ENCODE measurements around the gene PTGES3L. TPM values are rescaled to one million over a fixed set of nuclear protein-coding genes. Genes with fewer than 3 reads are reported as not detected.
A peak's percentile ranks its signal among the peaks of the same experiment; 100 is the strongest.

PTGES3L gene
- total and polyA plus RNA-seq, 2 of the 13 experiments (the other 11 are each of a cell fraction or from before 2014, with no cell fraction given) = 1.2 to 2.9 TPM

GRCh38 chr17:43010667-43011308 is 30.9 kb upstream of the PTGES3L start (continued):
- TF ChIP-seq, protein P1, sequence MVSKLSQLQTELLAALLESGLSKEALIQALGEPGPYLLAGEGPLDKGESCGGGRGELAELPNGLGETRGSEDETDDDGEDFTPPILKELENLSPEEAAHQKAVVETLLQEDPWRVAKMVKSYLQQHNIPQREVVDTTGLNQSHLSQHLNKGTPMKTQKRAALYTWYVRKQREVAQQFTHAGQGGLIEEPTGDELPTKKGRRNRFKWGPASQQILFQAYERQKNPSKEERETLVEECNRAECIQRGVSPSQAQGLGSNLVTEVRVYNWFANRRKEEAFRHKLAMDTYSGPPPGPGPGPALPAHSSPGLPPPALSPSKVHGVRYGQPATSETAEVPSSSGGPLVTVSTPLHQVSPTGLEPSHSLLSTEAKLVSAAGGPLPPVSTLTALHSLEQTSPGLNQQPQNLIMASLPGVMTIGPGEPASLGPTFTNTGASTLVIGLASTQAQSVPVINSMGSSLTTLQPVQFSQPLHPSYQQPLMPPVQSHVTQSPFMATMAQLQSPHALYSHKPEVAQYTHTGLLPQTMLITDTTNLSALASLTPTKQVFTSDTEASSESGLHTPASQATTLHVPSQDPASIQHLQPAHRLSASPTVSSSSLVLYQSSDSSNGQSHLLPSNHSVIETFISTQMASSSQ (IDR thresholded peaks at IDR 0.05; ENCODE audit: low read depth) = no peak; the same call in 1 of the 2 replicates
- TF ChIP-seq, protein P1 (CRISPR knock-in tag; IDR thresholded peaks at IDR 0.05; ENCODE audit: borderline replicate concordance) = no peak; the same call in 1 of the 2 replicates
- TF ChIP-seq ZNF746 (CRISPR knock-in tag; IDR thresholded peaks at IDR 0.05) (no peak; the same call in 1 of the 2 replicates), SAFB2 (CRISPR knock-in tag; IDR thresholded peaks at IDR 0.05; ENCODE audit: borderline replicate concordance, low read depth) (no peak), NCOA5 (CRISPR knock-in tag; IDR thresholded peaks at IDR 0.05) (no peak; the same call in 1 of the 2 replicates), ZNF280B (CRISPR knock-in tag; IDR thresholded peaks at IDR 0.05; ENCODE audit: borderline replicate concordance) (no peak), SMYD3 (CRISPR knock-in tag; IDR thresholded peaks at IDR 0.05) (no peak), MXD4 (CRISPR knock-in tag; IDR thresholded peaks at IDR 0.05) (no peak), SAP130 (CRISPR knock-in tag; IDR thresholded peaks at IDR 0.05; ENCODE audit: low read depth) (peak; percentile 97), PBX3 (CRISPR knock-in tag; IDR thresholded peaks at IDR 0.05; ENCODE audit: borderline replicate concordance) (no peak), ASH2L (IDR thresholded peaks at IDR 0.05; ENCODE audit: insufficient read length, low read depth, low read length) (peak; percentile 93), ZNF335 (CRISPR knock-in tag; IDR thresholded peaks at IDR 0.05) (no peak), ZNF749 (CRISPR knock-in tag; IDR thresholded peaks at IDR 0.05; ENCODE audit: borderline replicate concordance) (no peak), TCF7 (IDR thresholded peaks at IDR 0.05; ENCODE audit: low read depth) (peak; percentile 67; the same call in 1 of the 2 replicates), MBNL3 (CRISPR knock-in tag; conservative IDR thresholded peaks at IDR 0.05) (no peak), ZNF672 (CRISPR knock-in tag; IDR thresholded peaks at IDR 0.05) (no peak), FOSL2 (CRISPR knock-in tag; IDR thresholded peaks at IDR 0.05) (peak; percentile 80), ZNF607 (CRISPR knock-in tag; IDR thresholded peaks at IDR 0.05; ENCODE audit: borderline replicate concordance) (no peak), HOXA7 (CRISPR knock-in tag; IDR thresholded peaks at IDR 0.05) (no peak), EED (CRISPR knock-in tag; IDR thresholded peaks at IDR 0.05) (no peak)
- TF ChIP-seq, protein P2, sequence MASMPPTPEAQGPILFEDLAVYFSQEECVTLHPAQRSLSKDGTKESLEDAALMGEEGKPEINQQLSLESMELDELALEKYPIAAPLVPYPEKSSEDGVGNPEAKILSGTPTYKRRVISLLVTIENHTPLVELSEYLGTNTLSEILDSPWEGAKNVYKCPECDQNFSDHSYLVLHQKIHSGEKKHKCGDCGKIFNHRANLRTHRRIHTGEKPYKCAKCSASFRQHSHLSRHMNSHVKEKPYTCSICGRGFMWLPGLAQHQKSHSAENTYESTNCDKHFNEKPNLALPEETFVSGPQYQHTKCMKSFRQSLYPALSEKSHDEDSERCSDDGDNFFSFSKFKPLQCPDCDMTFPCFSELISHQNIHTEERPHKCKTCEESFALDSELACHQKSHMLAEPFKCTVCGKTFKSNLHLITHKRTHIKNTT (CRISPR knock-in tag; IDR thresholded peaks at IDR 0.05) = no peak
- TF ChIP-seq, protein P3, sequence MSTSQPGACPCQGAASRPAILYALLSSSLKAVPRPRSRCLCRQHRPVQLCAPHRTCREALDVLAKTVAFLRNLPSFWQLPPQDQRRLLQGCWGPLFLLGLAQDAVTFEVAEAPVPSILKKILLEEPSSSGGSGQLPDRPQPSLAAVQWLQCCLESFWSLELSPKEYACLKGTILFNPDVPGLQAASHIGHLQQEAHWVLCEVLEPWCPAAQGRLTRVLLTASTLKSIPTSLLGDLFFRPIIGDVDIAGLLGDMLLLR (CRISPR knock-in tag; IDR thresholded peaks at IDR 0.05) = no peak

All from HepG2 (cell line).